Measurements from ENCODE around the gene EFNB1.

The EFNB1 gene

GRCh38 chrX:68851082-68851481, 22.3 kb downstream of the EFNB1 start:
- Histone ChIP-seq H3K36me3 (ENCODE audit: control insufficient read depth, insufficient read depth, low read length) (no peaks in the 10 kb centered on the region), H3K4me3 (replicated peaks; ENCODE audit: low read depth, low read length) (no peak overlapping the region), H3K27me3 (replicated peaks; ENCODE audit: control insufficient read depth, insufficient read depth, low read length) (peaks cover 1% of the 10 kb centered on the region)
- no peak for TF ChIP-seq CTCF (IDR thresholded peaks at IDR 0.05; ENCODE audit: insufficient read depth, low read length, poor library complexity, severe bottlenecking)
- no peak for DNase-seq (ENCODE audit: extremely low read depth, insufficient read length)

GRCh38 chrX:68852046-68852445, 23.2 kb downstream of the EFNB1 start:
- no peaks in the 10 kb centered on the region for H3K36me3 ChIP-seq (ENCODE audit: control insufficient read depth, insufficient read depth, low read length)
- peaks cover 1% of the 10 kb centered on the region for H3K27me3 ChIP-seq (replicated peaks; ENCODE audit: control insufficient read depth, insufficient read depth, low read length)
- DNase-seq (ENCODE audit: extremely low read depth, insufficient read length) = no peak
- H3K4me3 ChIP-seq (replicated peaks; ENCODE audit: low read depth, low read length) = no peak overlapping the region
- TF ChIP-seq CTCF (IDR thresholded peaks at IDR 0.05; ENCODE audit: insufficient read depth, low read length, poor library complexity, severe bottlenecking) = no peak

GRCh38 chrX:68853665-68854251, 24.9 kb downstream of the EFNB1 start:
- no peak for DNase-seq (ENCODE audit: extremely low read depth, insufficient read length)
- no peak for TF ChIP-seq CTCF (IDR thresholded peaks at IDR 0.05; ENCODE audit: insufficient read depth, low read length, poor library complexity, severe bottlenecking)

GRCh38 chrX:68865300-68865699, 36.5 kb downstream of the EFNB1 start:
- no peak for TF ChIP-seq CTCF (IDR thresholded peaks at IDR 0.05; ENCODE audit: insufficient read depth, low read length, poor library complexity, severe bottlenecking)
- Histone ChIP-seq H3K4me3 (replicated peaks; ENCODE audit: low read depth, low read length) (no peak overlapping the region), H3K36me3 (ENCODE audit: control insufficient read depth, insufficient read depth, low read length) (no peaks in the 10 kb centered on the region), H3K27me3 (replicated peaks; ENCODE audit: control insufficient read depth, insufficient read depth, low read length) (0 out of 2 replicates have a peak, but pooled peaks cover 1% of the 10 kb centered on the region)
- no peak for DNase-seq (ENCODE audit: extremely low read depth, insufficient read length)

More at GRCh38 chrX:68853665-68854251, 24.9 kb downstream of the EFNB1 start:
- no peak overlapping the region for H3K4me3 ChIP-seq (replicated peaks; ENCODE audit: low read depth, low read length)
- no peaks in the 10 kb centered on the region for H3K36me3 ChIP-seq (ENCODE audit: control insufficient read depth, insufficient read depth, low read length)
- no peaks in the 10 kb centered on the region; the same call in none of the 2 replicates for H3K27me3 ChIP-seq (replicated peaks; ENCODE audit: control insufficient read depth, insufficient read depth, low read length)

GRCh38 chrX:68865926-68866325, 37.1 kb downstream of the EFNB1 start:
- DNase-seq (ENCODE audit: extremely low read depth, insufficient read length) = no peak
- Histone ChIP-seq H3K36me3 (ENCODE audit: control insufficient read depth, insufficient read depth, low read length) (no peaks in the 10 kb centered on the region), H3K27me3 (replicated peaks; ENCODE audit: control insufficient read depth, insufficient read depth, low read length) (0 out of 2 replicates have a peak, but pooled peaks cover 1% of the 10 kb centered on the region), H3K4me3 (replicated peaks; ENCODE audit: low read depth, low read length) (no peak overlapping the region)
- TF ChIP-seq CTCF (IDR thresholded peaks at IDR 0.05; ENCODE audit: insufficient read depth, low read length, poor library complexity, severe bottlenecking) = no peak

Measured in GM06990 (cell line).